GM19328 (cell line): ENCODE measurements around the gene CLDN3.

Experiments used
- ATAC-seq: cut with Tn5 transposase; IDR thresholded peaks from one replicate; pipeline ENCODE4 v1.9.1; 2021; ENCODE audit warnings: mild to moderate bottlenecking, moderate library complexity; ENCODE audit not compliant: unreplicated experiment

The CLDN3 gene

DNA sequence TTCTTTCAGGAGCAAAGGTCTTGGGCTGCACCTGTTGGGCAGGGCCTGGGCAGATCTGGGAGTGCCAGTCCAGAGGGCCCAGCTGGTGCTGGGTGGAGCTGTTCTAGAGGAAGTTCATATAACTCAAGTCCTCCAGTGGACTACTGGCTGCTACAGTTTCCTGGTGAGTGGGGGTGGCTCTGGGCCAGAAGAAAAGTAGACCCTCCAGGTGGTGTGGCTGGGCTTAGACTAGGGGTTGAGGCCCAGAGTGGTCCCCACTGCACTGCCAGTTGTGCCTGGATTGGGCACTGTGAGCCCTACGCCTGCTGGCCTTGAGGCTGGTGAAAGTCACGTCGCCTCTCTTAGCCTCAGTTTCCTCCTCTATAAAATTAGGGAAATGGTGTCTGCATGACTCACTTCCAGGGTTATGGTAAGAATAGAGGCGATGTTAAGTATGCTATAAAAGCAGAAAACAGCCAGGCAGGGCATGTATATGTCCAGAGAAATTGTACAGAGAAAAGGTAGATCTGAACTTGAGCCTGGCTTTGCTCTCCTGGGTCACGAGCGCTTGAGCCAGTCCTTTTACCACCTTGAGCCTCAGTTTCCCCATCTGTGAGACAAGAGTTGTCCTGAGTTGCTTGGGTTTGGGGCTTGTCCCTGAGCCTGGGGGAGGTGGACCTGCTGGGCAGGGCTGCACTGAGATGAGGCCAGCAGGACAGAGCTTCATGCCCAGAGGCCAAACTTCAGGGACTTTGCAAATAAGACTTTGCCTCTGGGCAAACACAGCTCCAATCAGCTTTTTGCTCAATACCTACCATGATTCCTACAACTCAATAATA lies 3.8 kb upstream of the CLDN3 start:
- no peak for ATAC-seq

DNA sequence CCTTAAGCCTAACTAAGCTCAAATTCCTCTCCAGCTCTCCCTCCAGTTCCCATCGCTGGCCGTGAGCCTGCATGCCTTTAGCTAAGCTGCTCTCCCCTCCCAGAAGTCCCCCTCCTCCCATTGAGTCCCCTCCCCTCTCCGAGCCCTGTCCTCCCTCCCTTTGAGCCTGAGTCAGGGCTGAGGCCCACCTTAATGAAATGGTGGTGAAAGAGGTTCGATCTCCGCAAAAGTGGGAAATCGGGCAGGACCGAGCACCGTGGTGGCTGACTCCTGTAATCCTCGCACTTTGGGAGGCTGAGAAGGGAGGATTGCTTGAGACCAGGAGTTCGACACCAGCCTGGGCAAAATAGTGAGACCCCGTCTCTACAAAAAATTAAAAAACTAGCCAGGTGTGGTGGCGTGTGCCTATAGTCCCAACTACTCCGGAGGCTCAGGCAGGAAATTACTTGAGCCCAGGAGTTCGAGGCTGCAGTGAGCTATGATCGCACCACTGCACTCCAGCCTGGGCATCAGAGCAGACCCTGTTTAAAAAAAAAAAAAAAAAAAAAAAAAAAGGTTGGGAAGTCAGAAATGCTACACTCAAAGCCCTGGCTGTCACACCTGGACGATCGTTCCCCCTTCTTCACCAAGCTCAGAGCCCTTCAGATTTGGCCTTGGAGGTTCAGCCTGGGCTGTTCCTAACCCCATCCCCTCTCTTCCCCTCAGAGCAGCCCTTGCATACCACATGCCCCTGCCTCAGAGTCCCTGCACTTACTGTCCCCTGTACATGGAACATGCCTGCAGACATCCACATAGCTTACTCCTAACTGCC lies 995 bp upstream of the CLDN3 start:
- no peak for ATAC-seq

GRCh38 chr7:73769481-73770001 lies 529 bp downstream of the CLDN3 start:
- ATAC-seq: no peak

DNA sequence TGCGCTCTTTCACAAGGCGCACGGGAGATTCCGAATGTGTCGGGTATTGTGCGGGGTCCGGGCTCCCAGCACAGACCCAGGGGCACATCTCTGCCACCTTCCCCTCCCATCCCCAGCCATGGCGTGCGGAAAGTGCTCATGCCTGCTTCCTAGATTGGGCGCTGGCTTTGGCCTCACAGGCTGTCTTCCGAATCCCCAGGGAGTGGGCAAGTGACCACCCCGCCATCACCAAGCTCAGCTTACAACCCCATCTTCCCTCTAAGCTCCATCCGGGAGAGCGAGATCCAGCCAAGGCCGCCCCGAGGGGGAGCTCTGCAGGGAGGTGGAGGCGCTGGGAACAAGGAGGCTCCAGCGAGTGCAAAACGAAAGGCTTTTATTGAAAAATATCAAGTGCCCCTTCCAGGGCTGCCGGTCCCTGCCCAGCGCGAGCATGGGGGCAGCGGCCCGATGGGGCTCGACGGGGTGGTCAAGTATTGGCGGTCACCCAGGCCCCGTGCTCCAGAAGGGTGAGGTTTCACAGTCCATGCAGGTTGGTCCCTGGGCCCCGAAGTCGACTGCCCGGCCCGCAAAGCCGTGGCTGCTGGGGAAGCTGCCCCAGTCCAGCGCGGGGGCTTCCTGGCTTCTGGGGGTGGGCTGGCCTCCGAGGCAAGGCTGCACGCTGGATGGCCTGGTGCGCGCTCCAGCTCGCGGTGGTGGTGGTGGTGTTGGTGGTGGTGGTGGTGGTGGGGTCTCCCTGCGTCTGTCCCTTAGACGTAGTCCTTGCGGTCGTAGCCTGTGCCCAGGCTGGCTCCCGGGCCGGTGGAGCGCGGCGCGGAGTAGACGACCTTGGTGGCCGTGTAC lies 1.2 kb downstream of the CLDN3 start:
- no peak for ATAC-seq

DNA sequence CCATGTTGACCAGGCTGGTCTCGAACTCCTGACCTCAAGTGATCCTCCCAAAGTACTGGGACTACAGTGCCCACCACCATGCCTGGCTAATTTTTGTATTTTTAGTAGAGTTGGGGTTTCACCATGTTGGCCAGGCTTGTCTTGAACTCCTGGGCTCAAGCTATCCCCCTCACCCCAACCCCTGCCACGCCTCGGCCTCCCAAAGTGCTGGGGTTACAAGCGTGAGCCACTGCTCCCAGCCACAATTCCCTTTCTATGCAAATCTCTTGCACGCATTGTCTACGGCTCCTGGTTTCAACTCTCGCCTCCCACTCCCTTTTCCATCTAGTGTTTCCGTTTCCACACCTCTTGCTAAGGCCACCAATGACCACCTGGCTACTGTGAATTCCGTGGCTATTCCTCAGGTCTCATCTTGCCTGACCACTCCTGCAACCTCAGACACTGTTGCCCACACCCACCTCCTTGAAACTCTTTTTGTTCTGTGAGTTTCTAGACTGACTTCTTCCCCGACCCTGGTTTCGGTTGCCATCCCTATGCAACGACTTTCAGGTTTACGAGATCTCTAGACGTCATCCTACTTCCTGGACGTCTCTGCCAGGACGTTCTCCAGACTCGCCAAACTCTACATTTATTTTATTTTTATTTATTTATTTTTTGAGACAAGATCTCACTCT lies 3.4 kb downstream of the CLDN3 start:
- no peak for ATAC-seq

DNA sequence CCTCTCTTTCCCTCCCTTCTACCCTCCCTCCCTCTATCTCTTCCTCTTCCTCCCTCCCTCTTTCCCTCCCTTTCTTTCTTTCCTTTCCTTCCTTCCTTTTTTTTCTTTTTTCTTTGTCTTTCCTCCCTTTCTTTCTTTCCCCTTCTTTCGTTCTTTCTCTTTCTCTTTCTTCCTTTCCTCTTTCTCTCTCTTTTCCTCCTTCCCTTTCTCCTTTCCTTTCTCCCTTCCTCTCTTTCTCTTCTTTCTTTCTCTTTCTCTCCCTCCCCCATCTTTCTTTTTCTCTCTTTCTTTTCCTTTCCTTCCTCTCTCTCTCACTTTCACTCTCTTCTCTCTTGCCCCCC lies 7.4 kb downstream of the CLDN3 start:
- no peak for ATAC-seq

- no peak for ATAC-seq
These were observed 8.0 kb downstream of the CLDN3 start for GRCh38 chr7:73761854-73762658.

DNA sequence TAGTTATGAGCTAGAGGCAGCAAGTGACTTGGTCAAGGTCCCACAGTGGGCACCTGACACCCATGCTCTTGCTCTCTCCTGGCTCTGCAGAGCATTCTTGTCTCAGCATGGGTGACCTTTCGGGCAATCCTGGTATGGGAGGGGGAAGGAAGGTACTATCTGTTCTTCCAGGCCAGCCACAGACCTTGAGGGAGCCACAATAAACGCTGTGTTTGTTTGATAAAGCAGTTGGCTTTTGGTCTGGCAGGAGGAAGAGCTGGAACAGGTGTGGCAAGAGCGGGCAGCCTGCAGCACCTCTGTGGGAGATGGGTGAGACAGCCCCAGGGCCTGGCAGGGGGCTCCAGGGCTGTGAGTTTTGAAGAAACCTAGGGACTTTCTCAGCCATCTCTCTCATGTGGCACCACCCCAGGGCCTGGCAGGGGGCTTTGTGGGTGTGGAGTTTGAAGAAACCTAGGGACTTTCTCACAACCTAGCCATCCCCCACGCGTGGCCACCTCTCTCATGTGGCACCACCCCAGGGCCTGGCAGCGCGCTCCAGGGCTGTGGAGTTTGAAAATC lies 11.4 kb downstream of the CLDN3 start:
- no peak for ATAC-seq

- no peak for ATAC-seq
These were observed 19.9 kb downstream of the CLDN3 start for GRCh38 chr7:73749931-73750776.

DNA sequence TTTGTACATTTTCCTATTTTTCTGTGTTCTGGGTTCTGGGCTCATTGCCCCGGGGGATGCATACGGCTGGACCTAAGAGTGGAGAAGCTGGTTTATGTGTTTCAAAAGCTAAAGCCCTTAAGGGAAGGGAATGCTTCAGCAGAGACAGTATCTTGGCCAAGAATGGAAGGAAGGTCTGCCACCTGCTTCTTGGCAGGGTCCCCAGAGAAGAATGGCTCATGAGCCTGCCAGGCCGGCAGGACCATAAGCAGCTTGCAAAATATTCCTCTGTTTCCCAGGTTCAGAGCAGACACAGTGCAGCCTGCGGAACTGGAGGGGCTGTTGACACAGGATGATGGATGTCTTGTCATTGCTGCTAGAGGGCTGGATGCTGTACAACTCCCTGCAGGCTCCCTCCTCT lies 23.7 kb downstream of the CLDN3 start:
- ATAC-seq: no peak

DNA sequence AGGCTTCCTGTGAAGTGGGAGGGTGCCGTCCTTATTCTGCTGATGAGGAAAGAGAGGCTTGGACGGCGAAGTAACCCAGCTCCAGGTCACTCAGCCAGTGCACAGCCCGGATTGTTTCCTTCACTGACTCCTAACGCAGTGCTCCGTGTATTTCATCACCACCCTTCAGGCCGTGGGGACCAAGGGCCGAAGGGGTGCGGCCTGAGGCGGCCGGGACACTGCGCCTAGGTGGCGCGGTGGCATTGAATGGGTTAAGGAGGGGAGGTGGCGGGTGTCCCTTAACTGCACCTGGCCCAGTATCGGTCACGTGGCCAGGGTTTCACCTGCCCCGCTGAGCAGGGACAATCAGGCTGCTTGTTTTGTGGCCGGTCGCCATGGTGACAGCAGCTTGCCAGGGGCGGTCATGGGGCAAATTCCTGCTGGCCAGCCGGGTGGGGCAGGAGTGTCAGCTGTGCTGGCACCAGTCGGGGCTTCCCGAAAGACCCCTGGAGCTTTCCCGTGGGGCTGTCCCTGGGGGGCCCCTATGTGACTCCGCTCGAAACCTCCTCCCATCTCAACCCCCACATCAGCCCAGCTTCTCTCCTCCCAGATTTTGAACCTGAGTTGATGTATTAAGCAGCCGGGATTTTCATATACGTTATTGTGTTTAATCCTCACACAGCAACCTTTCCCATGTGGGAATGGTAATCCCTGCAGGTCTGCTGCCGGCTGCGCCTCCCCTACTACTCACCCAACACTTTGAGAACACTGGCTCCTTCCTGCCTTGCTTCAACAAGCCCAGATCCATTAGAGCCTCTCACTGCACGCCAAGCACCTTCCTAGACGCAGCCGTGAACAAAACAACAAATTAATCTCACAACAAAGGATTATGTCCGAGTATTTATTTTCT lies 27.1 kb downstream of the CLDN3 start:
- ATAC-seq: no peak

DNA sequence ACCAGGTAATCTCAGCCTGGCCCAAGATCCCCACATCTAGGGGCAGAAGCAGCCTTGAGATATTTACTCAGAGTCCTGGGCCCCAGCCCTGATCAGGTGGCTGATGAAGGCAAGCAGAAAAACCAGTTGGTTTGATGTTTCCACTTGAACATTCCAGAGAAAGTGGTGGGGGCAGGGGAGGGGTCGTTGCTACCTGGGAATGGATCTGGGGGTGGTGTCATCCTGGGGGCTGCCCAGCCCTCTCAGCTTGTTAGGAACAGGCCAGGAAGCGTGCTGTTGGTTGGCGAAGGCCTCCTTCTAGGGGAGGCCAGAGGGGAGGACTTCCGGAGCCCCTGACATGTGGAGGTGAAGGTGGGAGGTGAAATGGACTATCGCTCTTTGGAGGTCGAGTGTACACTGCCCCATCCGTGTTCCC lies 27.7 kb downstream of the CLDN3 start:
- ATAC-seq: no peak

DNA sequence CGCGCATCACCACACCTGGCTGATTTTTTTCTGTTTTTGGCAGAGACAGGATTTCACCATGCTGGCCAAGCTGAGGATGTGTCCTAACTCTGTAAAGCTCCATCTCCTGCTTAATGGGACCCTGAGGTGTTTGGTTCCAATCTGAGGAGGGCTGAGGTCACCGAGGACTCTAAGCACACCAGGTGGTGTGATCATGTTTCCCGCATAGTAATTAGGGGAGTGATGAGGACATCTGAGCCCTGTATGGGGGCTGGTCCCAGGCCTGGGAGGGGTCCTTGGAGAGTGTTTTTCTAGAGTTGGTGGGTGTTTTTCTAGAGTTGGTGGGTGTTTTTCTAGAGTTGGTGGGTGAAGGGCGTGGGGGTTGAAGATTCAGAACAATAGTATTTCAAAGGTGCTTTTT lies 28.5 kb downstream of the CLDN3 start:
- no peak for ATAC-seq

DNA sequence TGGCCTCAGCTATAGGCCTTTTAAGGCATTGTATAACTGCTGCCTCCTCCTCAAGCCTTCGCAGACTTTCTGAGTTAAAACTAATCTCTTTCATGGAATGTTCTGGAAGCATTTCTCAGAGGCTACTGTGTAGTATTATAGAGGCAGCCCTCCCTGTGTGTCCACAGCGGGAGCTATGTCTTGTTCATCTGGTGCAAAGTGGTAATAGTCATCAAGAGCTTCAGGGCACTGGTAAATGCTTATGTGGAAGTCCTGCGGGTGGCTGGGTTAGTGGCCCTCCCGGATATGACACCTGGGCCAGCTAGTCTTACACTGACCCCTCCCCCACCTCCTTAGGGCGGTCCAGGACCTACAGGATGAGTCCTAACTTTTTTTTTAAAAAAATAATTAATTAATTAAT lies 29.3 kb downstream of the CLDN3 start:
- no peak for ATAC-seq

- ATAC-seq: no peak
These were observed 29.9 kb downstream of the CLDN3 start for GRCh38 chr7:73740212-73740611.

DNA sequence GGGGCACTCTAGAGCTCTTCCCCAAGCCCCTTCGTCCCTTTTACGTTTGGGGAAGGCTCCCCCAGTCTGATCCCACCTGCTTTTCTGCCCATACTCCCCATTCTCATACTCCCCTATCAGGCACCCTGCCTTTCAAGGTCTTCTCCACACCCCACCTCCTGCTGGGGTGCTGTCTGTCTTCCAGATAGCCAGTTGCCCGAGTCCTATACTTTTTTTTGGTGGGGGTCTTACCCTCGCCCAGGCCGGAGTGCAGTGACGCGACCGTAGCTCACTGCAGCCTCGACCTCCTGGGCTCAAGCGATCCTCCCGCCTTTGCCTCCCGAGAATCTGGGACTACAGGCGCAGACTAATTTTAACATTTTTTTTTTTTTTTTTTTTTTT lies 30.7 kb downstream of the CLDN3 start:
- ATAC-seq: no peak

GRCh38 chr7:73738612-73739386 lies 31.3 kb downstream of the CLDN3 start, which contains the start of gene ABHD11:
TSS of gene ABHD11 (minus strand) at chr7:73738802. CDS start at chr7:73738770, 32 bp downstream.
- peak; percentile 88 for ATAC-seq
